Body of pancreas (tissue), 4 donors: ENCODE results near the gene ALCAM. TPM values are rescaled to one million over a fixed set of nuclear protein-coding genes. Genes with fewer than 3 reads are reported as not detected.
A peak's percentile ranks its signal among the peaks of the same experiment; 100 is the strongest.

ENCODE experiments used
- ATAC-seq: fragments of 150-250 bp; one replicate; pipeline ENCODE4 v1.9.1; 2016
- DNase-seq, 4 donors: peaks; one replicate each; pipeline ENCODE4 v3.0.0-alpha.2; 2019
- H3K27ac ChIP-seq, 4 donors: fragments of 200-600 bp; sonication (generic); 1 replicate in 3 of 4; 2 replicates in 1 of 4; pipeline versions ENCODE4 v1.5.1 to v1.6.1; 2016 to 2019; ENCODE audit warnings: mild to moderate bottlenecking in 1 of 4, mixed read lengths in 1 of 4, moderate library complexity in 1 of 4
- H3K27me3 ChIP-seq, 2 donors: fragments of 200-600 bp; sonication (generic); one replicate each; pipeline ENCODE4 v1.6.0; 2016; ENCODE audit warnings: mild to moderate bottlenecking in 1 of 2
- H3K36me3 ChIP-seq, 2 donors: fragments of 200-600 bp; sonication (generic); replicated peaks in 1 of 2; 2 replicates each; pipeline ENCODE4 v1.5.1; 2016; ENCODE audit warnings: low read depth in 2 of 2; ENCODE audit not compliant: insufficient read depth in 1 of 2
- H3K4me1 ChIP-seq: fragments of 200-600 bp; sonication (generic); one replicate; pipeline ENCODE4 v1.6.0; 2016
- H3K4me3 ChIP-seq, 2 donors: fragments of 200-600 bp; sonication (generic); 1 replicate in 1 of 2; 2 replicates in 1 of 2; pipeline ENCODE4 v1.5.1; 2016 to 2019
- H3K9me3 ChIP-seq, 3 donors: fragments of 200-600 bp; sonication (generic); 1 replicate in 2 of 3; 2 replicates in 1 of 3; pipeline ENCODE4 v1.5.1; 2016
- CTCF ChIP-seq, 7 experiments: fragments of 450-650 bp in 4 of 7; fragments of 200-600 bp in 3 of 7; sonication (generic) in 3 of 7; IDR thresholded peaks; one replicate each; pipeline ENCODE4 v1.5.1; 2016 to 2019; ENCODE audit warnings: antibody characterized with exemption in 7 of 7
- POLR2A ChIP-seq, 3 donors: fragments of 450-650 bp; IDR thresholded peaks; one replicate each; pipeline ENCODE4 v1.6.1; 2016; ENCODE audit warnings: antibody characterized with exemption in 3 of 3, mild to moderate bottlenecking in 2 of 3
- WGBS, 2 donors: methylation state at CpG; one replicate each; pipeline ENCODE4 v1.1.5; 2017; 5-methylcytosine and 5-hydroxymethylcytosine counted together
- intact Hi-C: fragments of 100-400 bp; cut with DNase I; formaldehyde crosslinking; loops from one replicate; pipeline ENCODE4 v1.15.1; 2023
- total RNA-seq, 2 donors: library from RNA; depleted of rRNA; stranded (reverse); fragments of >200 nt; gene quantifications; one replicate each; pipeline ENCODE4 v1.1.0, GENCODE V29; 2016

The ALCAM gene
- total RNA-seq, 2 donors from 2014 or later, result 34.8 to 35.3 TPM

- no peak overlapping the region for H3K4me3 ChIP-seq
- DNase-seq (peak in 1 of 4 donors; percentile 22), ATAC-seq (no peak)
- no peaks in the 10 kb centered on the region for H3K9me3 ChIP-seq
- TF ChIP-seq CTCF (IDR thresholded peaks at IDR 0.05), result no peak
- TF ChIP-seq POLR2A (IDR thresholded peaks at IDR 0.05), result no peak
- intact Hi-C loops, result no loop called here
- no peaks in the 10 kb centered on the region for H3K36me3 ChIP-seq
- no peak overlapping the region for H3K27ac ChIP-seq
- H3K27me3 ChIP-seq, result no peaks in the 10 kb centered on the region
- 77 to 84% methylated on average over 4 of the region's 4 CpGs for WGBS, 2 donors
- H3K4me1 ChIP-seq, result no peaks in the 10 kb centered on the region
These were observed 159.8 kb downstream of the ALCAM start for GRCh38 chr3:105526360-105527111.

- Histone ChIP-seq H3K27me3 (no peaks in the 10 kb centered on the region), H3K4me1 (no peaks in the 10 kb centered on the region), H3K27ac (no peak overlapping the region), H3K9me3 (no peaks in the 10 kb centered on the region), H3K36me3 (peaks cover 0 to 2% of the 10 kb centered on the region in 2 donors), H3K4me3 (no peak overlapping the region)
- TF ChIP-seq CTCF (IDR thresholded peaks at IDR 0.05) (no peak), POLR2A (IDR thresholded peaks at IDR 0.05) (no peak)
- ATAC-seq (no peak), DNase-seq (no peak)
- intact Hi-C loops, result no loop called here
These were observed 160.8 kb downstream of the ALCAM start for GRCh38 chr3:105527535-105527934.

- DNase-seq (no peak), ATAC-seq (no peak)
- intact Hi-C loops, result no loop called here
- peaks cover 0 to 2% of the 10 kb centered on the region in 2 donors for H3K36me3 ChIP-seq
- H3K27ac ChIP-seq, result no peak overlapping the region
- H3K9me3 ChIP-seq, result no peaks in the 10 kb centered on the region
- WGBS, 2 donors, result 65 to 80% methylated on average over 3 of the region's 3 CpGs
- no peaks in the 10 kb centered on the region for H3K4me1 ChIP-seq
- TF ChIP-seq CTCF (IDR thresholded peaks at IDR 0.05) (no peak), POLR2A (IDR thresholded peaks at IDR 0.05) (no peak)
- H3K4me3 ChIP-seq, result no peak overlapping the region
- no peaks in the 10 kb centered on the region for H3K27me3 ChIP-seq
These were observed 161.2 kb downstream of the ALCAM start for GRCh38 chr3:105527949-105528348.

GRCh38 chr3:105528955-105529354 lies 162.2 kb downstream of the ALCAM start:
- Histone ChIP-seq H3K9me3 (no peaks in the 10 kb centered on the region), H3K27ac (no peak overlapping the region), H3K36me3 (peaks cover 0 to 7% of the 10 kb centered on the region in 2 donors), H3K4me1 (no peaks in the 10 kb centered on the region), H3K4me3 (no peak overlapping the region), H3K27me3 (no peaks in the 10 kb centered on the region)
- WGBS, 2 donors, result 76 to 84% methylated on average over 2 of the region's 2 CpGs
- intact Hi-C loops, result no loop called here
- TF ChIP-seq POLR2A (IDR thresholded peaks at IDR 0.05) (no peak), CTCF (IDR thresholded peaks at IDR 0.05) (no peak)
- ATAC-seq, result no peak
- DNase-seq, result no peak

GRCh38 chr3:105529456-105529855 lies 162.7 kb downstream of the ALCAM start:
- no peaks in the 10 kb centered on the region for H3K9me3 ChIP-seq
- H3K4me3 ChIP-seq, result no peak overlapping the region
- DNase-seq (no peak), ATAC-seq (no peak)
- no peak for TF ChIP-seq CTCF (IDR thresholded peaks at IDR 0.05)
- no peak for TF ChIP-seq POLR2A (IDR thresholded peaks at IDR 0.05)
- no peaks in the 10 kb centered on the region for H3K4me1 ChIP-seq
- intact Hi-C loops, result no loop called here
- no peaks in the 10 kb centered on the region for H3K27me3 ChIP-seq
- H3K27ac ChIP-seq, result no peak overlapping the region
- peaks cover 0 to 9% of the 10 kb centered on the region in 2 donors for H3K36me3 ChIP-seq
- WGBS, 2 donors, result 80 to 88% methylated on average over 1 of the region's 1 CpG
